SK-N-MC (cell line): ENCODE data around the gene JDP2.

Source experiments
- EZH2 ChIP-seq: fragments of 200-600 bp; sonication (generic); IDR thresholded peaks from one replicate; pipeline ENCODE4 v1.6.1; 2017; ENCODE audit warnings: antibody characterized with exemption
- POLR2AphosphoS5 ChIP-seq: IDR thresholded peaks from 2 replicates; pipeline ENCODE4 v1.6.1; 2012; ENCODE audit warnings: mild to moderate bottlenecking, low read depth, low read length, borderline replicate concordance

DNA sequence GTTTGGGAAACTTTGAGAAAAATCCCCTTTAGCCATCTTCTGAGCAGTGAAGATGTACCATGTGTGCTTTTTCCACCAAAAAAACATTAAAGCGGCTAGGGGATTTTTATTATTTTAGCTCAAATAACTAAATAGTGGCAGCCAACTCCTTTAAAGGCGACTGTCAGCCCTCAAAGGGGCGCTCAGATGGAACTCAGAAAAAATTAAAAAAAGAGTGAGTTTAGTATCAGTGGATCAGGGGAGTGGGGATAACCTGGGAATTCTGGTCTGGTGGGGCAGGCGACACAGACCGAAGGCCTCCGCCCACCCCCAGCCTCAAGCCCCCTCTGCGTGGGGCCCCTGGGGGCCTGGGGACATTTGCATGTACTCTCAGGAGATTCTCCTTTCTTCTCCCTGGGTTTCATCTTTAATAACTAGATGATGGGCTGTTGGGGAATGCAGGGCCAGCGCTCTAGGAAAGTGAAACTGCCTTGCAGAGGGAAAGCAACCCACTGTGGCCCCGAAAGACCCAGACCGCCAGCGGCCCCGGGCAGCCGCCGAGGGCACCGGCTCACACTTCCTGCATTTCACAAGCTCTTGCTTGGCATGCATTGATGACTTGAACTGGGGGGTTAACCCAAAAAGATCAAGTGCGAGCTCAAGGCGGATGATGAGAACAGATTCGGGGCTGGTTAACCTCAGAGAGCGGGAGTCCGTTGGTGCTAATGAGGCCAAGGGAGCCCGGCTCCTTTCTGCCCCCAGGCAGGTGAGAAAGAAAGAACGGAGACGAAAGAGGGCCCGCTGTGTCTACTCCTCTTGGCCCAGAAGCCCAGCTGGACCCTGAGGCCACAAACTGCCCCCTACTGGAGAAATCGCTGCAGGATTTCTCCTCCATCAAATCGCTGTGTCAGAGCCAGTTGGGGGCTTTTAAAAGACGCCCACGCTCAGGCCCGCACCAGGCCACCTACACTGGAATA is 87.1 kb downstream of the JDP2 start:
- no peak for TF ChIP-seq EZH2
- TF ChIP-seq POLR2AphosphoS5: no peak
